Kidney (tissue), 14 donors: ENCODE results near the gene MED28. TPM values are rescaled to one million over a fixed set of nuclear protein-coding genes. Genes with fewer than 3 reads are reported as not detected.

ENCODE experiments used
- DNase-seq, 5 donors: peaks; one replicate each; pipeline ENCODE4 v3.0.0-alpha.2; 2013 to 2020
- FAIRE-seq: peaks from 2 replicates; lab custom pipeline; 2012; peaks lifted over from hg19 to GRCh38; lab: Jason Lieb, UNC
- H3K27ac ChIP-seq, 2 donors: one replicate each; pipeline ENCODE4 v1.7.0; 2013; ENCODE audit warnings: low read depth in 2 of 2, low read length in 2 of 2, inconsistent platforms in 1 of 2
- H3K27me3 ChIP-seq: one replicate; pipeline ENCODE4 v1.7.1; 2013; ENCODE audit warnings: low read length, inconsistent platforms; ENCODE audit not compliant: control insufficient read depth, insufficient read depth
- H3K36me3 ChIP-seq, 3 donors: one replicate each; pipeline versions ENCODE4 v1.7.0 to v1.7.1; 2013; ENCODE audit warnings: low read length in 3 of 3, control low read depth in 1 of 3, inconsistent platforms in 1 of 3; ENCODE audit not compliant: insufficient read depth in 3 of 3, control insufficient read depth in 2 of 3
- H3K4me1 ChIP-seq, 3 donors: one replicate each; pipeline versions ENCODE4 v1.7.0 to v1.7.1; 2013; ENCODE audit warnings: low read length in 3 of 3, inconsistent platforms in 1 of 3, low read depth in 1 of 3; ENCODE audit not compliant: control insufficient read depth in 2 of 3, insufficient read depth in 2 of 3
- H3K4me3 ChIP-seq, 3 donors: one replicate each; pipeline versions ENCODE4 v1.7.0 to v1.8.1; 2013; ENCODE audit warnings: low read length in 3 of 3, control low read depth in 1 of 3, inconsistent platforms in 1 of 3
- H3K9ac ChIP-seq, 3 donors: one replicate each; pipeline versions ENCODE4 v1.7.0 to v1.7.1; 2013; ENCODE audit warnings: low read length in 3 of 3, control low read depth in 1 of 3, inconsistent platforms in 1 of 3
- H3K9me3 ChIP-seq, 3 donors: one replicate each; pipeline versions ENCODE4 v1.7.0 to v1.7.1; 2013; ENCODE audit warnings: low read length in 3 of 3, control low read depth in 1 of 3, inconsistent platforms in 1 of 3; ENCODE audit not compliant: control insufficient read depth in 2 of 3, insufficient read depth in 1 of 3
- CTCF ChIP-seq: IDR thresholded peaks from 3 replicates; pipeline ENCODE4 v1.5.1; 2012; ENCODE audit warnings: mild to moderate bottlenecking, moderate library complexity, borderline replicate concordance; ENCODE audit not compliant: insufficient read depth; ENCODE audit errors: extremely low read depth
- intact Hi-C: fragments of 100-400 bp; cut with DNase I; formaldehyde crosslinking; loops from one replicate; pipeline ENCODE4 v1.11.1; 2022
- polyA plus RNA-seq: library from polyadenylated mRNA; stranded (reverse); fragments of 350-450 nt; fragmentation: Illumina TruSeq; extraction: RNeasy Lipid Tissue Mini Kit (QIAGEN cat#74804); gene quantifications from one replicate; pipeline ENCODE4 v1.2.3, GENCODE V29; 2014; ENCODE audit warnings: low read depth, low replicate concordance; ENCODE audit not compliant: insufficient read depth
- total RNA-seq: library from RNA; stranded (reverse); fragmentation: NEBNext Ultra II Directional; extraction: Animal tissue kit (Norgen Biotek cat#: 25700); gene quantifications from one replicate; pipeline ENCODE4 v1.2.1, GENCODE V29; 2021
- donor health status: control.
- donor health status: control.
- donor health status: control.
- donor health status: control.
- donor health status: control.
- donor health status: DM: yes; HTN: yes; CAD: no.
- donor health status: Normal renal cell carcinoma (clear cell type).

MED28 gene
- total and polyA plus RNA-seq, 2 donors from 2014 or later = 26.1 to 45.2 TPM

GRCh38 chr4:17583276-17583675, 31.2 kb upstream of the MED28 start:
- Histone ChIP-seq H3K27ac (no peak overlapping the region), H3K4me3 (no peak overlapping the region), H3K27me3 (no peaks in the 10 kb centered on the region), H3K9me3 (no peaks in the 10 kb centered on the region), H3K36me3 (peaks cover 5 to 49% (median 29%) of the 10 kb centered on the region in 3 donors), H3K4me1 (peaks cover 0 to 13% (median 6%) of the 10 kb centered on the region in 3 donors), H3K9ac (no peak overlapping the region)
- no peak for DNase-seq
- intact Hi-C loops = no loop called here
- FAIRE-seq = no peak
- TF ChIP-seq CTCF = no peak

- TF ChIP-seq CTCF = no peak
- H3K4me3 ChIP-seq = no peak overlapping the region
- H3K27ac ChIP-seq = no peak overlapping the region
- H3K9ac ChIP-seq = no peak overlapping the region
- H3K9me3 ChIP-seq = no peaks in the 10 kb centered on the region
- FAIRE-seq (no peak), DNase-seq (no peak)
- no peaks in the 10 kb centered on the region for H3K27me3 ChIP-seq
- intact Hi-C loops = no loop called here
- peaks cover 5 to 54% (median 34%) of the 10 kb centered on the region in 3 donors for H3K36me3 ChIP-seq
- peaks cover 0 to 6% (median 0%) of the 10 kb centered on the region in 3 donors for H3K4me1 ChIP-seq
Observed at GRCh38 chr4:17583941-17584340, 30.5 kb upstream of the MED28 start.

- Histone ChIP-seq H3K4me3 (no peak overlapping the region), H3K27ac (no peak overlapping the region), H3K9ac (no peak overlapping the region), H3K27me3 (no peaks in the 10 kb centered on the region), H3K36me3 (peaks cover 5 to 54% (median 34%) of the 10 kb centered on the region in 3 donors), H3K4me1 (no peaks in the 10 kb centered on the region), H3K9me3 (no peaks in the 10 kb centered on the region)
- intact Hi-C loops = no loop called here
- DNase-seq (no peak), FAIRE-seq (no peak)
- no peak for TF ChIP-seq CTCF
Observed at GRCh38 chr4:17584521-17585213, 29.8 kb upstream of the MED28 start.
